HCT116 (cell line): ENCODE measurements around the gene OSBPL5. TPM values are rescaled to one million over a fixed set of nuclear protein-coding genes. Genes with fewer than 3 reads are reported as not detected.

Source experiments
- ATAC-seq: fragments of 200-7000 bp; cut with Tn5 transposase; 2 replicates; pipeline ENCODE4 v1.9.1; 2020; ENCODE audit warnings: mild to moderate bottlenecking, moderate library complexity
- BruUV-seq: library from RNA; stranded (reverse); fragments of 400-500 nt; replicated peaks from 2 replicates; lab custom pipeline; 2021; lab: Mats Ljungman, UMichigan
- CTCF ChIA-PET: fragments of 300-600 bp; sonication (Branson Sonifier 250); formaldehyde crosslinking; loops from one replicate; lab custom pipeline; 2021; ENCODE audit warnings: antibody characterized with exemption; lab: Charles Lee
- POLR2A ChIA-PET: fragments of 300-600, 350-600 bp; sonication (Branson Sonifier 250); formaldehyde crosslinking; loops from one replicate; lab custom pipeline; 2021; ENCODE audit warnings: antibody characterized with exemption; lab: Charles Lee
- RAD21 ChIA-PET, 2 experiments: fragments of 300-600 bp; sonication (Branson Sonifier 250); formaldehyde crosslinking; loops; one replicate each; lab custom pipeline; 2023; ENCODE audit warnings: low total read pairs in 2 of 2; ENCODE audit not compliant: uncharacterized antibody in 2 of 2, unreplicated experiment in 2 of 2, low non-redundant PET in 1 of 2; lab: Charles Lee
- DNase-seq: peaks from one replicate; pipeline ENCODE4 v3.0.0-alpha.2; 2010; ENCODE audit warnings: low read depth, low spot score
- H2AFZ ChIP-seq: fragments of 200-600 bp; shearing (Covaris generic), sonication (generic); 2 replicates; pipeline ENCODE4 v1.6.1; 2017; ENCODE audit warnings: low read depth, mixed run types, mixed read lengths, antibody characterized with exemption, low read length; ENCODE audit not compliant: poor library complexity, severe bottlenecking
- H3K27ac ChIP-seq: 2 replicates; pipeline ENCODE4 v1.5.1; 2012; ENCODE audit warnings: low read depth, low read length
- H3K27me3 ChIP-seq: fragments of 200-600 bp; sonication (generic); 2 replicates; pipeline ENCODE4 v1.6.1; 2016; ENCODE audit warnings: mixed run types, low read length, mixed read lengths; ENCODE audit not compliant: insufficient read depth
- H3K36me3 ChIP-seq, 2 experiments: fragments of 200-500 bp in 1 of 2; fragments of 200-600 bp in 1 of 2; sonication (Bioruptor generic) in 1 of 2; sonication (generic) in 1 of 2; 2 replicates each; pipeline versions ENCODE4 v1.5.1 to v1.6.1; 2014 to 2016; ENCODE audit warnings: low read length in 2 of 2, inconsistent platforms in 1 of 2, mixed read lengths in 1 of 2, mixed run types in 1 of 2; ENCODE audit not compliant: insufficient read depth in 2 of 2, control insufficient read depth in 1 of 2
- H3K4me1 ChIP-seq, 2 experiments: fragments of 200-600 bp in 1 of 2; sonication (generic) in 1 of 2; 2 replicates each; pipeline versions ENCODE4 v1.5.1 to v1.6.1; 2012 to 2017; ENCODE audit warnings: low read length in 2 of 2, inconsistent platforms in 1 of 2, mild to moderate bottlenecking in 1 of 2, mixed read lengths in 1 of 2, mixed run types in 1 of 2, moderate library complexity in 1 of 2; ENCODE audit not compliant: insufficient read depth in 2 of 2, control insufficient read depth in 1 of 2
- H3K4me2 ChIP-seq: fragments of 200-600 bp; sonication (generic); 2 replicates; pipeline ENCODE4 v1.6.1; 2017; ENCODE audit warnings: mixed run types, low read length, mixed read lengths
- H3K4me3 ChIP-seq, 2 experiments: fragments of 200-600 bp in 1 of 2; sonication (generic) in 1 of 2; replicated peaks in 1 of 2; 2 replicates each; pipeline ENCODE4 v1.5.1; 2011 to 2016; ENCODE audit warnings: low read length in 2 of 2, control low read depth in 1 of 2, low read depth in 1 of 2, mild to moderate bottlenecking in 1 of 2, mixed read lengths in 1 of 2, mixed run types in 1 of 2
- H3K79me2 ChIP-seq: fragments of 200-600 bp; sonication (generic); 2 replicates; pipeline ENCODE4 v1.6.1; 2017; ENCODE audit warnings: mild to moderate bottlenecking, mixed run types, low read length, moderate library complexity, mixed read lengths; ENCODE audit not compliant: insufficient read depth
- H3K9ac ChIP-seq: fragments of 200-600 bp; sonication (generic); 2 replicates; pipeline ENCODE4 v1.6.1; 2016; ENCODE audit warnings: low read length, mixed read lengths
- H3K9me2 ChIP-seq: fragments of 200-600 bp; sonication (generic), shearing (Covaris generic); 2 replicates; pipeline ENCODE4 v1.6.1; 2017; ENCODE audit warnings: mixed run types, mild to moderate bottlenecking, moderate library complexity; ENCODE audit not compliant: insufficient read depth
- H3K9me3 ChIP-seq, 2 experiments: fragments of 200-500 bp in 1 of 2; fragments of 200-600 bp in 1 of 2; sonication (Bioruptor generic) in 1 of 2; sonication (generic) in 1 of 2; 2 replicates each; pipeline ENCODE4 v1.6.1; 2014 to 2017; ENCODE audit warnings: low read length in 2 of 2, mixed read lengths in 2 of 2, inconsistent platforms in 1 of 2, low read depth in 1 of 2, mild to moderate bottlenecking in 1 of 2, mixed run types in 1 of 2, moderate library complexity in 1 of 2; ENCODE audit not compliant: control insufficient read depth in 1 of 2, insufficient read depth in 1 of 2
- H4K20me1 ChIP-seq: fragments of 200-600 bp; sonication (generic), shearing (Covaris generic); 2 replicates; pipeline ENCODE4 v1.6.1; 2017; ENCODE audit warnings: mixed run types, mild to moderate bottlenecking, moderate library complexity; ENCODE audit not compliant: insufficient read depth
- CBX3 ChIP-seq: IDR thresholded peaks from 2 replicates; pipeline ENCODE4 v1.6.1; 2012; ENCODE audit warnings: low read depth
- EGR1 ChIP-seq: IDR thresholded peaks from 2 replicates; pipeline ENCODE4 v1.6.1; 2012; ENCODE audit warnings: low read depth
- ELF1 ChIP-seq: IDR thresholded peaks from 2 replicates; pipeline ENCODE4 v1.6.1; 2012; ENCODE audit warnings: low read depth, borderline replicate concordance
- EZH2 ChIP-seq: fragments of 200-600 bp; sonication (generic); IDR thresholded peaks from 2 replicates; pipeline ENCODE4 v1.6.1; 2017; ENCODE audit warnings: antibody characterized with exemption, mixed run types
- EZH2phosphoT487 ChIP-seq: fragments of 200-600 bp; IDR thresholded peaks from 2 replicates; pipeline ENCODE4 v1.6.1; 2018; ENCODE audit warnings: antibody characterized with exemption, borderline replicate concordance
- JUND ChIP-seq: IDR thresholded peaks from 2 replicates; pipeline ENCODE4 v1.6.1; 2012
- MAX ChIP-seq: IDR thresholded peaks from 2 replicates; pipeline ENCODE4 v1.6.1; 2012
- POLR2AphosphoS5 ChIP-seq: IDR thresholded peaks from 2 replicates; pipeline ENCODE4 v1.6.1; 2011; ENCODE audit warnings: mild to moderate bottlenecking, low read depth, low read length, moderate library complexity
- RAD21 ChIP-seq: IDR thresholded peaks from 2 replicates; pipeline ENCODE4 v1.6.1; 2012; ENCODE audit warnings: low read depth, mild to moderate bottlenecking
- SIN3A ChIP-seq: IDR thresholded peaks from 2 replicates; pipeline ENCODE4 v1.6.1; 2012; ENCODE audit warnings: low read depth
- SP1 ChIP-seq: IDR thresholded peaks from 2 replicates; pipeline ENCODE4 v1.6.1; 2012; ENCODE audit warnings: low read depth
- SRF ChIP-seq: IDR thresholded peaks from 2 replicates; pipeline ENCODE4 v1.6.1; 2012; ENCODE audit warnings: low read depth
- TCF7L2 ChIP-seq: IDR thresholded peaks from 2 replicates; pipeline ENCODE4 v1.7.0; 2011; ENCODE audit warnings: borderline replicate concordance, inconsistent platforms; ENCODE audit not compliant: insufficient read depth, insufficient read length; ENCODE audit errors: extremely low read depth
- YY1 ChIP-seq: IDR thresholded peaks from 2 replicates; pipeline ENCODE4 v1.6.1; 2011; ENCODE audit warnings: low read length, low read depth, moderate library complexity, mild to moderate bottlenecking; ENCODE audit not compliant: insufficient replicate concordance; ENCODE audit errors: extremely low read depth
- ZFX ChIP-seq: fragments of 450-650 bp; IDR thresholded peaks from 2 replicates; pipeline ENCODE4 v1.6.1; 2017
- ZNF274 ChIP-seq: fragments of 200-500 bp; sonication (Bioruptor generic); IDR thresholded peaks from 2 replicates; pipeline ENCODE4 v1.6.1; 2014; ENCODE audit warnings: mild to moderate bottlenecking, low read depth, low read length, inconsistent platforms
- intact Hi-C: fragments of 100-400 bp; cut with micrococcal nuclease; formaldehyde crosslinking; loops from 2 replicates; pipeline ENCODE4 v1.10.0; 2022
- total RNA-seq: library from RNA; stranded (reverse); gene quantifications from one replicate; pipeline ENCODE4 v1.2.1, GENCODE V29; 2021; ENCODE audit not compliant: unreplicated experiment
- TF ChIP-seq, protein P1 (sequence below): IDR thresholded peaks from 2 replicates; pipeline ENCODE4 v1.6.1; 2012
- TF ChIP-seq, protein P2 (sequence below): IDR thresholded peaks from 2 replicates; pipeline ENCODE4 v1.6.1; 2012; ENCODE audit warnings: low read depth

OSBPL5 gene
- total RNA-seq, 1 experiment from 2014 or later = 44.2 TPM

DNA sequence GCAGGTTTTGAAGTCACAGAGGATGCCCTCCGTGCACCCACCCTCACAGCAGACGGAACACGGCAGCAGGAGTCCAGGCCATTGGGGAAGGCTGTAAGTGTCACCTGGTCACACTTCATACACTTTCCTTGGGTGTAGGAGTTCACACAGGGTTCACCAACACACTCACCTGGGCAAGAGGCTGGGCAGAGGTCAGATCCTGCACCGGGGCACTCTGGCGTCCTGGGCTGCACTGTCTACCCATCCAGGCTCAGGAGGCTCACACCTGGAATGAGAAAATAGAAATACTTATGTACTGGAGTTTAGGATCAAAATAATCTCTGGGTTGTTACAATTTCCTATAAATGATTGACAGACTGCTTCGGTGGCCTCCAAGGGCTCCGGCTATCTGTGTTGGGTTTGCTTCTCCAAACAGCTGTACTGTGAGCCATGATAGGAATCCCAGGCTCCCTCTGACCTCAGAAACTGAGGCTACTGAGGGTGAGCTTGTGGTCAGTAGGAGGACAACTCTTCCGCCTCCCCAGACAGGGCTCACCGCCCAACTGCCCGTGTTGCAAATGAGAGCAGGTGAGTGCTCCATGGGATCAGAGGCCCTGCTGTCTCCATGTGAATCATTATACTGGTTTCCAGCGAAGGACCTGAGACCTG lies 87.8 kb downstream of the OSBPL5 start:
- TF ChIP-seq EGR1 (no peak), EZH2 (no peak), RAD21 (no peak), MAX (no peak), YY1 (no peak), TCF7L2 (no peak), SP1 (no peak), ZFX (no peak), POLR2AphosphoS5 (no peak), ELF1 (no peak), SRF (no peak), CBX3 (no peak), ZNF274 (no peak), JUND (no peak), SIN3A (no peak), EZH2phosphoT487 (no peak)
- TF ChIP-seq, protein P1, sequence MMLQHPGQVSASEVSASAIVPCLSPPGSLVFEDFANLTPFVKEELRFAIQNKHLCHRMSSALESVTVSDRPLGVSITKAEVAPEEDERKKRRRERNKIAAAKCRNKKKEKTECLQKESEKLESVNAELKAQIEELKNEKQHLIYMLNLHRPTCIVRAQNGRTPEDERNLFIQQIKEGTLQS = no peak
- TF ChIP-seq, protein P2, sequence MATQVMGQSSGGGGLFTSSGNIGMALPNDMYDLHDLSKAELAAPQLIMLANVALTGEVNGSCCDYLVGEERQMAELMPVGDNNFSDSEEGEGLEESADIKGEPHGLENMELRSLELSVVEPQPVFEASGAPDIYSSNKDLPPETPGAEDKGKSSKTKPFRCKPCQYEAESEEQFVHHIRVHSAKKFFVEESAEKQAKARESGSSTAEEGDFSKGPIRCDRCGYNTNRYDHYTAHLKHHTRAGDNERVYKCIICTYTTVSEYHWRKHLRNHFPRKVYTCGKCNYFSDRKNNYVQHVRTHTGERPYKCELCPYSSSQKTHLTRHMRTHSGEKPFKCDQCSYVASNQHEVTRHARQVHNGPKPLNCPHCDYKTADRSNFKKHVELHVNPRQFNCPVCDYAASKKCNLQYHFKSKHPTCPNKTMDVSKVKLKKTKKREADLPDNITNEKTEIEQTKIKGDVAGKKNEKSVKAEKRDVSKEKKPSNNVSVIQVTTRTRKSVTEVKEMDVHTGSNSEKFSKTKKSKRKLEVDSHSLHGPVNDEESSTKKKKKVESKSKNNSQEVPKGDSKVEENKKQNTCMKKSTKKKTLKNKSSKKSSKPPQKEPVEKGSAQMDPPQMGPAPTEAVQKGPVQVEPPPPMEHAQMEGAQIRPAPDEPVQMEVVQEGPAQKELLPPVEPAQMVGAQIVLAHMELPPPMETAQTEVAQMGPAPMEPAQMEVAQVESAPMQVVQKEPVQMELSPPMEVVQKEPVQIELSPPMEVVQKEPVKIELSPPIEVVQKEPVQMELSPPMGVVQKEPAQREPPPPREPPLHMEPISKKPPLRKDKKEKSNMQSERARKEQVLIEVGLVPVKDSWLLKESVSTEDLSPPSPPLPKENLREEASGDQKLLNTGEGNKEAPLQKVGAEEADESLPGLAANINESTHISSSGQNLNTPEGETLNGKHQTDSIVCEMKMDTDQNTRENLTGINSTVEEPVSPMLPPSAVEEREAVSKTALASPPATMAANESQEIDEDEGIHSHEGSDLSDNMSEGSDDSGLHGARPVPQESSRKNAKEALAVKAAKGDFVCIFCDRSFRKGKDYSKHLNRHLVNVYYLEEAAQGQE = no peak
- Histone ChIP-seq H3K4me1 (peaks cover 0 to 9% of the 10 kb centered on the region in 2 experiments; a peak in 2 of 4 replicates), H2AFZ (no peak overlapping the region), H3K9me3 (no peaks in the 10 kb centered on the region), H3K4me3 (no peak overlapping the region), H3K4me2 (no peak overlapping the region), H3K27me3 (no peaks in the 10 kb centered on the region), H4K20me1 (no peaks in the 10 kb centered on the region), H3K9ac (no peak overlapping the region), H3K36me3 (no peaks in the 10 kb centered on the region), H3K27ac (no peak overlapping the region), H3K79me2 (no peaks in the 10 kb centered on the region), H3K9me2 (no peaks in the 10 kb centered on the region)
- intact Hi-C loops = no loop called here
- POLR2A ChIA-PET = no interaction called here
- CTCF ChIA-PET = interaction anchor here (0.6 to 1.0 kb wide), 2 partner anchors 13 to 14 kb away, joined by 3 to 4 read pairs; no protein-coding TSS in a partner anchor
- ATAC-seq (no peak), DNase-seq (no peak)
- no TSS peak for BruUV-seq
- RAD21 ChIA-PET = no interaction called here
